ENCODE data around the gene CLIC6.
A peak's percentile ranks its signal among the peaks of the same experiment; 100 is the strongest.

Gene CLIC6

DNA sequence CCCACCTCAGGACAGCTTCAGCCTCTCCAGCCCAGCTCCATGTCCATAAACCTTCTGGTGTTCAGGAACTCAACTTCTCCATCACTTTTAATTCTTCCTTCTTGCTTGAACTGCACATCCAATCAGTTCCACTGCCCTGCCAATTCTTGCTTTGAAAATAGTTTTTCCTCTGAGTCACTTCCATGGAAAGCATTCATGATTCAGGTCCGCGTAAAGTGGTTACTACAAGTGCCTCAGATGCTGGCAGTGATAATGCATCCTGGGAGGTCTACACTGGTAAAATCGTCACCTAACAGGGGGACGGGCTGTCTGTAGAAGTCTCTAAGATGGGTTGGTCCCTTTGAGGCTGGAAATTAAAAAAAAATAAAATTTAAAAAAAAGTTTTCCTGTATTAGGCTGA is 27.9 kb upstream of the CLIC6 start:
- TF ChIP-seq, protein P1, sequence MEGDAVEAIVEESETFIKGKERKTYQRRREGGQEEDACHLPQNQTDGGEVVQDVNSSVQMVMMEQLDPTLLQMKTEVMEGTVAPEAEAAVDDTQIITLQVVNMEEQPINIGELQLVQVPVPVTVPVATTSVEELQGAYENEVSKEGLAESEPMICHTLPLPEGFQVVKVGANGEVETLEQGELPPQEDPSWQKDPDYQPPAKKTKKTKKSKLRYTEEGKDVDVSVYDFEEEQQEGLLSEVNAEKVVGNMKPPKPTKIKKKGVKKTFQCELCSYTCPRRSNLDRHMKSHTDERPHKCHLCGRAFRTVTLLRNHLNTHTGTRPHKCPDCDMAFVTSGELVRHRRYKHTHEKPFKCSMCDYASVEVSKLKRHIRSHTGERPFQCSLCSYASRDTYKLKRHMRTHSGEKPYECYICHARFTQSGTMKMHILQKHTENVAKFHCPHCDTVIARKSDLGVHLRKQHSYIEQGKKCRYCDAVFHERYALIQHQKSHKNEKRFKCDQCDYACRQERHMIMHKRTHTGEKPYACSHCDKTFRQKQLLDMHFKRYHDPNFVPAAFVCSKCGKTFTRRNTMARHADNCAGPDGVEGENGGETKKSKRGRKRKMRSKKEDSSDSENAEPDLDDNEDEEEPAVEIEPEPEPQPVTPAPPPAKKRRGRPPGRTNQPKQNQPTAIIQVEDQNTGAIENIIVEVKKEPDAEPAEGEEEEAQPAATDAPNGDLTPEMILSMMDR (IDR thresholded peaks at IDR 0.05; ENCODE audit: extremely low read depth, insufficient read depth, missing control alignments) = no peak
- DNase-seq (ENCODE audit: low spot score) = no peak
- in situ Hi-C loops (cut with MboI; ENCODE audit: low pct_unique_long_range_greater_than_20kb, low sequenced_read_pairs, unreplicated experiment) = no loop called here

DNA sequence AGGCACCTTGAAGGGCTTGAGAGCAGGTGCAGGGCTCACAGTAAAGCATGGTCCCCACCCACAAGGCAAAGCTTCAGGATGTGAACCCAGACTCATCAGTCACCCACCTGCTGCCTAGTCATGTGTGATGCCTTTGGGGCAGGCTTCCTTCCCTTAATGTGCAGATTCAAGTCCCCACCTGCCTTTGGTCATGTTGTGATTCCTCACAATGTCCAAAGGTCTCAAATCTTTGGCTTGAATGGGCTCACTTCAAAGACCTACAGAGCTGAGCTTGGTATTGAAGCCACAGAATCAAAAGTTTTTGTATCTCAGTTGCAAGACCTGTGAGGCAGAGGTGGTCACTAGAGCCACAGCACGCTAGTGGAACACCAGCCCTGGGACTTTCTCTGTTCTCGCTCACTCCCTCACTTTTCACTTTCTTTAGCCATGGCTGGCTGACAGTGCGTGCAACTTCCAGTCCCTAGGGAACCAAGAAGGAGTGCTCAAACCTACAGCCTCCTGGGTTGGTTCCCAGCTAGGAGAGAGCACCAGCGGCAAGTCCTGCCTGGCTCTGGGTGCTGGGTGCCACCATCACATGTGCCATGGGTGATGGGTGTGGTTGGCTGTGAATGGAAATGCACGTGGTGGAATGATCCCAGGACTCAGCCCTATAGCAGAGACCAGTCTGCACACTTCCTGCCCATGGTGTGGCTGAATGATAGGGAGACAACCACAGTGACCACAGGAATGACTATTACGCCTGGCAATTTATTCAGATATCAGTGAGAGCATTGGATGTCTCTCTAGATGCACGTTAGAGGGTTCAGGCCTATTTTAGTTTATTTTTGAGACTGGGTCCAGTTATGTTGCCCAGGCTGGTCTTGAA is 26.4 kb upstream of the CLIC6 start:
- in situ Hi-C loops (cut with MboI; ENCODE audit: low pct_unique_long_range_greater_than_20kb, low sequenced_read_pairs, unreplicated experiment) = no loop called here
- DNase-seq (ENCODE audit: low spot score) = peak; percentile 44
- TF ChIP-seq, protein P1 (IDR thresholded peaks at IDR 0.05; ENCODE audit: extremely low read depth, insufficient read depth, missing control alignments) = no peak

DNA sequence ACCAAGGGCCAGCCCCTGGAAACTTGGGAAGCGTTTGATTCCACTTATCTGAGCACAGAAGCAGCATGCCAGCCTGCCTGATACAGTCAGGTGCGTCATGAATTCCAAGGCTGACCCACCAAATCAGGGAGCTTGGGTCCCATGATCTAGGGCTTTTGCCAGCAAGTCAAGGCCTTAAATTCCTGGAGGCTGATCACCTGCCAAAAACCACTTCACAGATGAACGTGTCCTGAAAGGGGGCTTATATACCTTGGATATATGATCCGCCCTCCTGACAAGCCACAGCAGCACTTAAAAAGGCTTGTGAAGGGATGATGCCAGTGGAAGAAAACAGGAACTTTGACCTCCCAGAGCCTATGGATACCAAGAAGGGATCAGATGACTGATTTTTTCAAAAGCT is 24.0 kb upstream of the CLIC6 start:
- in situ Hi-C loops (cut with MboI; ENCODE audit: low pct_unique_long_range_greater_than_20kb, low sequenced_read_pairs, unreplicated experiment) = no loop called here
- DNase-seq (ENCODE audit: low spot score) = no peak
- TF ChIP-seq, protein P1 (IDR thresholded peaks at IDR 0.05; ENCODE audit: extremely low read depth, insufficient read depth, missing control alignments) = no peak

DNA sequence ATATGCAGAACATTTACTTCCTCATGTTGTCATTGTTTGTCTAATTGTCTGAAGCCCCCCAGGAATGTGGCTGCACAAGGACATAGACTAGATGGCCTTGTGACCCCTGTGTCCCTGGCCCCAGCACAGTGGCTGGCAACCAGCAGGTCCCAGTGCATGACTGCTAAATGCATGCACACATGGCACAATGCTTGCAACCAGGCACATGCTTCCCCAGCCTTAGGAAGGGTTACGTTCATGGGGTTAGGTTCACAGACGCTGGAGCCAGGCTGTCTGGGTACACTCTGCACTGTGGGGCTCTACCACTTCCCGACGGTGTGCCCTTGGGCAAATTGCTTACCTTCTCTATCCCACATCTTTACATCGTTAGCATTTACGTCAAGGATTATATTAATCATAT is 21.2 kb upstream of the CLIC6 start:
- TF ChIP-seq, protein P1 (IDR thresholded peaks at IDR 0.05; ENCODE audit: extremely low read depth, insufficient read depth, missing control alignments) = no peak
- in situ Hi-C loops (cut with MboI; ENCODE audit: low pct_unique_long_range_greater_than_20kb, low sequenced_read_pairs, unreplicated experiment) = no loop called here
- DNase-seq (ENCODE audit: low spot score) = no peak

DNA sequence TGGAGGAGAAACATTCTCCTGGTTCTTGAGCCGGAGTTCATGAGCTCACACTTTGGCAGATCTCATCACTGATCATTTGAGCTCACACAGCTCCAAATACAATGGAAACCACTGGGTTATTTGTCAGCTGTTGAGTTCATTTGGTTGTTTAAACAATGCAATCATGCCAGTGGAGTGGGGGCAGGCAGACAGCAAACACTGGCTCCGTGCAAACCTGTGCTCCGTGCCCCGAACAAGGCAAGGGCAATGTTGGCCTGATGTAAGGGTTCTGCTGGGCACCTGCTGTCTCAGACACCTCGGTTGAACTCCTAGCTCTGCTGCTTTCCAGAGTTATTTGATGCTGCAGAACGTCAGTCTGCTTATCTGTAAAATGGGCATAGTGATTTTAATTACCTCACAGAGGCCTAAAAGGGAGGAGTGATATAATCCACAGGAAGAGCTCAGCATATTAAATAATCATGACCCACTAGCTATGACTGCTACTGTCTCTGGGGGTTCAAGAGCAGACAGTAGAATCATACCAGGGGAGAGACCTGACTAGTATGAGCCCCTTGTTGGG is 20.0 kb upstream of the CLIC6 start:
- no peak for DNase-seq (ENCODE audit: low spot score)
- in situ Hi-C loops (cut with MboI; ENCODE audit: low pct_unique_long_range_greater_than_20kb, low sequenced_read_pairs, unreplicated experiment) = no loop called here
- TF ChIP-seq, protein P1 (IDR thresholded peaks at IDR 0.05; ENCODE audit: extremely low read depth, insufficient read depth, missing control alignments) = no peak

DNA sequence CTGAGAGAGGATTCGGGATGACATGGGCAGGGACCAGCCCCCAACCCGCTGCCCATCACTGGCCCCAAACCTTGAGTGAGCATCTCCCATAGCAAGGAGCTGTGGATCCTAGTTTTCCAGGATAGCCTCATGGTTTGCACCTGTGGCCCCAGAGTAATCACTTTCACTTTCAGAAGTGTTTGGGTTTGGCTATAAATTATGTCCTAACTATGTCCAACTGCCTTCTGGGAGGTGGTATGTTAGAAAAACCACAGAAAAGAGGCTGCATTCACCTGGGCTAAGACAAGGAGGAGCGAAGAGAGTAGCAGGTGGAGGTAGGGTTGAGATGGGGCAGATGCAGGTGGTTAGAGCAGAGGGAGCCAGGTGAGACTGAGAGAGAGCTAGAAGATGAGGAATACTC is 19.4 kb upstream of the CLIC6 start:
- TF ChIP-seq, protein P1 (IDR thresholded peaks at IDR 0.05; ENCODE audit: extremely low read depth, insufficient read depth, missing control alignments) = no peak
- DNase-seq (ENCODE audit: low spot score) = no peak
- in situ Hi-C loops (cut with MboI; ENCODE audit: low pct_unique_long_range_greater_than_20kb, low sequenced_read_pairs, unreplicated experiment) = no loop called here
